B cell (primary cell): ENCODE measurements around the gene EFNA1. TPM values are rescaled to one million over a fixed set of nuclear protein-coding genes. Genes with fewer than 3 reads are reported as not detected.

Experiments used
- ATAC-seq: fragments of 200-7000 bp; cut with Tn5 transposase; one replicate; pipeline ENCODE4 v1.10.0; 2021; ENCODE audit warnings: low read depth, mild to moderate bottlenecking, moderate number of reproducible peaks, moderate library complexity
- CTCF ChIA-PET: fragments of 350-600 bp; sonication (Branson Sonifier 250); formaldehyde crosslinking; loops from one replicate; lab custom pipeline; 2021; ENCODE audit warnings: antibody characterized with exemption, inconsistent platforms; lab: Charles Lee
- POLR2A ChIA-PET: fragments of 350-600 bp; sonication (Branson Sonifier 250); formaldehyde crosslinking; loops from one replicate; lab custom pipeline; 2021; ENCODE audit warnings: antibody characterized with exemption; lab: Charles Lee
- DNase-seq: peaks from one replicate; pipeline ENCODE4 v3.0.0; 2013
- H2AFZ ChIP-seq: 2 replicates; pipeline ENCODE4 v1.6.1; 2012; ENCODE audit warnings: mild to moderate bottlenecking, low read depth, low read length; ENCODE audit not compliant: insufficient read depth, poor library complexity, severe bottlenecking
- H3K27ac ChIP-seq, 2 donors: 1 replicate in 1 of 2; 2 replicates in 1 of 2; pipeline ENCODE4 v1.5.1; 2012 to 2013; ENCODE audit warnings: low read length in 2 of 2, mild to moderate bottlenecking in 2 of 2, moderate library complexity in 1 of 2
- H3K27me3 ChIP-seq, 4 experiments: fragments of 200-600 bp in 1 of 4; sonication (generic) in 1 of 4; replicated peaks in 1 of 4; 1 replicate in 2 of 4; 2 replicates in 2 of 4; pipeline versions ENCODE4 v1.6.1 to v1.7.0; 2013 to 2016; ENCODE audit warnings: low read length in 3 of 4, mild to moderate bottlenecking in 2 of 4, mixed read lengths in 1 of 4, moderate library complexity in 1 of 4; ENCODE audit not compliant: insufficient read depth in 4 of 4, control insufficient read depth in 3 of 4; ENCODE audit errors: control extremely low read depth in 1 of 4
- H3K36me3 ChIP-seq, 2 experiments: replicated peaks in 1 of 2; 1 replicate in 1 of 2; 2 replicates in 1 of 2; pipeline versions ENCODE4 v1.6.1 to v1.7.1; 2013; ENCODE audit warnings: low read length in 1 of 2; ENCODE audit not compliant: insufficient read depth in 2 of 2, control insufficient read depth in 1 of 2; ENCODE audit errors: control extremely low read depth in 1 of 2, extremely low read depth in 1 of 2
- H3K4me1 ChIP-seq, 2 donors: fragments of 200-600 bp in 1 of 2; sonication (generic) in 1 of 2; 1 replicate in 1 of 2; 2 replicates in 1 of 2; pipeline versions ENCODE4 v1.5.1 to v1.6.1; 2013 to 2017; ENCODE audit warnings: low read length in 2 of 2; ENCODE audit not compliant: control insufficient read depth in 2 of 2, insufficient read depth in 2 of 2
- H3K4me2 ChIP-seq: replicated peaks from 2 replicates; pipeline ENCODE3; 2012; ENCODE audit warnings: mild to moderate bottlenecking, low read depth, low read length; ENCODE audit not compliant: poor library complexity, severe bottlenecking
- H3K4me3 ChIP-seq, 5 experiments: fragments of 200-600 bp in 1 of 5; sonication (generic) in 1 of 5; 1 replicate in 3 of 5; 2 replicates in 2 of 5; pipeline versions ENCODE4 v1.5.1 to v1.7.0; 2011 to 2016; ENCODE audit warnings: low read length in 4 of 5, mild to moderate bottlenecking in 4 of 5, low read depth in 2 of 5, control low read depth in 1 of 5, moderate library complexity in 1 of 5; ENCODE audit not compliant: insufficient read depth in 1 of 5; ENCODE audit errors: control extremely low read depth in 1 of 5, extremely low read depth in 1 of 5
- H3K79me2 ChIP-seq: fragments of 200-600 bp; sonication (generic); one replicate; pipeline ENCODE4 v1.6.0; 2016; ENCODE audit warnings: low read length; ENCODE audit not compliant: control insufficient read depth, insufficient read depth
- H3K9ac ChIP-seq: fragments of 200-600 bp; sonication (generic); 2 replicates; pipeline ENCODE4 v1.6.1; 2017; ENCODE audit warnings: mild to moderate bottlenecking, low read length, moderate library complexity
- H3K9me3 ChIP-seq, 3 donors: one replicate each; pipeline versions ENCODE4 v1.6.1 to v1.7.1; 2013; ENCODE audit warnings: low read length in 2 of 3; ENCODE audit not compliant: control insufficient read depth in 2 of 3, insufficient read depth in 1 of 3; ENCODE audit errors: control extremely low read depth in 1 of 3
- H4K20me1 ChIP-seq: 2 replicates; pipeline ENCODE4 v1.6.0; 2012; ENCODE audit warnings: mild to moderate bottlenecking, low read length; ENCODE audit not compliant: insufficient read depth, control insufficient read depth, poor library complexity, severe bottlenecking
- H3K27ac Mint-ChIP-seq: one replicate; pipeline ENCODE4 v1.8.0; 2021; ENCODE audit warnings: mixed read lengths
- H3K27me3 Mint-ChIP-seq: one replicate; pipeline ENCODE4 v1.8.0; 2021; ENCODE audit warnings: mixed read lengths
- H3K4me1 Mint-ChIP-seq: one replicate; pipeline ENCODE4 v1.8.0; 2021; ENCODE audit warnings: mixed read lengths
- H3K4me3 Mint-ChIP-seq: one replicate; pipeline ENCODE4 v1.8.0; 2021; ENCODE audit warnings: mixed read lengths
- H3K9me3 Mint-ChIP-seq: one replicate; pipeline ENCODE4 v1.8.0; 2022; ENCODE audit warnings: mixed read lengths; ENCODE audit not compliant: insufficient read depth
- CTCF ChIP-seq: fragments of 200-600 bp; IDR thresholded peaks from one replicate; pipeline ENCODE4 v1.8.0; 2022; ENCODE audit warnings: antibody characterized with exemption, mild to moderate bottlenecking
- EZH2 ChIP-seq: IDR thresholded peaks from 2 replicates; pipeline ENCODE4 v1.6.1; 2012; ENCODE audit warnings: borderline replicate concordance, low read depth, mild to moderate bottlenecking, moderate library complexity, low read length; ENCODE audit not compliant: insufficient read depth, poor library complexity, severe bottlenecking
- WGBS: methylation state at CpG from one replicate; pipeline ENCODE4 v1.1.5; 2013; ENCODE audit warnings: missing lambda C conversion rate; ENCODE audit not compliant: insufficient coverage; 5-methylcytosine and 5-hydroxymethylcytosine counted together
- intact Hi-C: fragments of 100-400 bp; cut with micrococcal nuclease; formaldehyde crosslinking; loops from one replicate; pipeline ENCODE4 v1.10.0; 2022
- polyA plus RNA-seq: library from polyadenylated mRNA; depleted of rRNA; stranded (reverse); fragments of >200 nt; gene quantifications from 2 replicates; pipeline ENCODE4 v1.2.3, GENCODE V29; 2012
- total RNA-seq, 2 donors: library from RNA; stranded (reverse); fragments of 120-200 nt in 1 of 2; gene quantifications; 1 replicate in 1 of 2; 2 replicates in 1 of 2; pipeline versions ENCODE4 v1.2.3 to v1.2.4, GENCODE V29; 2013 to 2022

The EFNA1 gene
- total and polyA plus RNA-seq, 2 donors (not counting 1 experiment from before 2014, with no cell fraction given): 0.28 TPM; not detected in 1

- Histone ChIP-seq H3K9ac (peak overlapping the region; percentile 86), H3K27ac (peak overlapping the region in 1 of 2 donors; percentile 58), H3K4me2 (peak overlapping the region; percentile 92), H3K27me3 (no peaks in the 10 kb centered on the region), H3K4me1 (peaks cover 16 to 21% of the 10 kb centered on the region in 2 donors), H2AFZ (peak overlapping the region; percentile 86), H3K4me3 (peak overlapping the region in 4 of 5 experiments; percentile 66 to 89 (median 87)), H4K20me1 (peaks cover 9% of the 10 kb centered on the region), H3K9me3 (no peaks in the 10 kb centered on the region), H3K36me3 (peaks cover 0 to 5% of the 10 kb centered on the region in 2 experiments), H3K79me2 (peaks cover 33% of the 10 kb centered on the region)
- H3K9me3 Mint-ChIP-seq: no peaks in the 10 kb centered on the region
- H3K4me3 Mint-ChIP-seq: peak overlapping the region; percentile 99
- ATAC-seq: no peak
- WGBS: 8% methylated on average over 8 of the region's 11 CpGs
- no peak for TF ChIP-seq EZH2
- no peak for TF ChIP-seq CTCF
- CTCF ChIA-PET: interaction anchor here (0.6 to 1.4 kb wide), 4 partner anchors 26 to 195 kb away, joined by 3 to 5 read pairs (median 3); no protein-coding TSS in a partner anchor
- H3K27me3 Mint-ChIP-seq: no peaks in the 10 kb centered on the region
- peak overlapping the region; percentile 94 for H3K27ac Mint-ChIP-seq
- intact Hi-C loops: loop anchor here (1.0 kb wide), 4 partner anchors 9 to 32 kb away; partner anchors contain the start of gene EFNA1
- POLR2A ChIA-PET: interaction anchor here (0.9 to 1.6 kb wide), 2 partner anchors 10 to 32 kb away, joined by 5 read pairs; partner anchors contain the start of gene KRTCAP2
- DNase-seq: no peak
- peaks cover 37% of the 10 kb centered on the region for H3K4me1 Mint-ChIP-seq
Measured at GRCh38 chr1:155140630-155140953, 12.9 kb downstream of the EFNA1 start.

DNA sequence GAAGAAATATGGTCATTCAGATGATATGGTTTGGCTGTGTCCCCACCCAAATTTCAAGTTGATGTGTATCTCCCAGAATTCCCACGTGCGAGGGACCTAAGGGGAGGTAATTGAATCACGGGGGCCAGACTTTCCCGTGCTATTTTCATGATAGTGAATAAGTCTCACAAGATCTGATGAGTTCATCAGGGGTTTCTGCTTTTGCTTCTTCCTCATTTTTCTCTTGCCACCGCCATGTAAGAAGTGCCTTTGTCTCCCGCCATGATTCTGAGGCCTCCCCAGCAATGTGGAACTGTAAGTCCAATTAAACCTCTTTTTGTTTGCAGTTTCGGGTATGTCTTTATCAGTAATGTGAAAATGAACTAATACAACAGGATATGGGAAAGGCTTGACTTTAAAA, 14.1 kb downstream of the EFNA1 start:
- Histone ChIP-seq H4K20me1 (peaks cover 9% of the 10 kb centered on the region), H3K9ac (no peak overlapping the region), H3K9me3 (no peaks in the 10 kb centered on the region), H3K27ac (no peak overlapping the region), H3K36me3 (peaks cover 0 to 5% of the 10 kb centered on the region in 2 experiments), H3K4me1 (peaks cover 14 to 19% of the 10 kb centered on the region in 2 donors), H3K27me3 (no peaks in the 10 kb centered on the region), H2AFZ (no peak overlapping the region), H3K4me3 (no peak overlapping the region), H3K4me2 (no peak overlapping the region), H3K79me2 (peaks cover 33% of the 10 kb centered on the region)
- Mint-ChIP-seq H3K4me1 (peaks cover 33% of the 10 kb centered on the region), H3K27ac (no peak overlapping the region), H3K9me3 (no peaks in the 10 kb centered on the region), H3K4me3 (no peak overlapping the region), H3K27me3 (no peaks in the 10 kb centered on the region)
- ATAC-seq (no peak), DNase-seq (no peak)
- 93% methylated on average over 3 of the region's 7 CpGs for WGBS
- TF ChIP-seq EZH2: no peak
- TF ChIP-seq CTCF: no peak
- ChIA-PET POLR2A (no interaction called here), CTCF (interaction anchor here (1.4 to 5.7 kb wide), 3 partner anchors 25 to 56 kb away, joined by 4 to 19 read pairs (median 14); no protein-coding TSS in a partner anchor)
- intact Hi-C loops: no loop called here
